ENCODE data around the gene HNMT. TPM values are rescaled to one million over a fixed set of nuclear protein-coding genes. Genes with fewer than 3 reads are reported as not detected.

Gene HNMT
- total and polyA plus RNA-seq, 5 experiments from 2014 or later = 0.11 to 0.46 (median 0.34) TPM; not detected in 2

DNA sequence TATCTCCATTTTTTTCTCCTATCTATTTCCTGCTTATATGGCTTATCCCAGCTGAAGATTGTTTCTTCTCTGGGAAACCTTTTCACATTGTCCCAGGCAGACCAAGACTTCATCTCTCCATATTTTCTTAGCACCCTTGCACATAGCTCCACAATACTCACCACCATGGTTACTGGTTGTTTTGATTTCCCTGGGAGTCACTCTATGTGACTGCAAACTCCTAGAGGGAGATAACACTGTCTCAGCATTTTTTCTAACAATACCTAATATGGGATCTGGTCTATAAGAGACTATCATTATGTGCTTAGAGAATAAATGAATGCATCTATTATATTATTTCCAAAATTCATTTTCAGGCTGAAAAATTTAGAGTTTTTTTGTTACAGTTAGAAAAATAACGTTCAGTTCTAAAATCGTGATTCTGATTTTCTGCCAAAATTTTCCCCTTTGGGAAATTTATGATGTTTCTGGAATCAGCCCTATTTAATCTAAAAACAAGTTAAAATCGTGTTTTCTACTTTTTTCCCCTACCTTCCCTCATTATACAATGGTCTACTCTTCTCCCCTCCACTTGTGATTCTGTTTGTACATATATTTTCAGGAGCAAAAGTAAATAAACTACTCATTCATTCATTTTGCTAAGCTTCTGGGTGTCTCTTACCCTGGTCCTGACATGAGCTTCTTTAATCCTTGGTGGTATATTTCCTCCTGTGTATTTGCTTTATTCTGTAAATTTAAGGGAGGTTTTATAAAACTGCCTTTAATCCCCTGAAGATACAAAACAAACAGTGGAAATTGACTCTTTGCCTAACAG lies 95.4 kb downstream of the HNMT start:
- H3K27me3 Mint-ChIP-seq = peaks cover 0 to 6% (median 0%) of the 10 kb centered on the region in 5 donors
- H3K36me3 Mint-ChIP-seq = no peaks in the 10 kb centered on the region
- H3K4me1 Mint-ChIP-seq = no peaks in the 10 kb centered on the region
- POLR2A ChIA-PET = no interaction called here
- peaks cover 0 to 8% (median 0%) of the 10 kb centered on the region in 9 donors for H3K9me3 Mint-ChIP-seq
- ATAC-seq = no peak
- no peak overlapping the region for H3K4me3 Mint-ChIP-seq
- DNase-seq = no peak
- H3K27ac Mint-ChIP-seq = no peak overlapping the region

DNA sequence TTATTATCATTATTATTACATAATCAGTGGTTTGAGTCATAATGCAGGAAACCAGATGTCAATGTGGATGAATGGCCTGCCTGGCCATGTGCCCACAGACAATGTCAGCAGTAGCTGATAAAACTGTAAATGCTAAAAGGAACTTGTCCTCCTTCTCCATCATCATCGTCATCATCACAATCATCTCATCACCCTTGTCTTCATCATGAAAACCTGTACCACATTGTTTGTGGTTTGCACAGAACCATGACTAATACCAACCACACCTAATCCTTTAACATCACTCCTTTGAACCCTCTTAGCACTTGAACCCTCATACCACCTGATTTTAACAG lies 96.0 kb downstream of the HNMT start:
- H3K36me3 Mint-ChIP-seq = no peaks in the 10 kb centered on the region
- H3K4me3 Mint-ChIP-seq = no peak overlapping the region
- ATAC-seq (no peak), DNase-seq (no peak)
- POLR2A ChIA-PET = no interaction called here
- H3K9me3 Mint-ChIP-seq = peaks cover 0 to 8% (median 0%) of the 10 kb centered on the region in 9 donors
- H3K27ac Mint-ChIP-seq = no peak overlapping the region
- peaks cover 0 to 6% (median 0%) of the 10 kb centered on the region in 5 donors for H3K27me3 Mint-ChIP-seq
- no peaks in the 10 kb centered on the region for H3K4me1 Mint-ChIP-seq

DNA sequence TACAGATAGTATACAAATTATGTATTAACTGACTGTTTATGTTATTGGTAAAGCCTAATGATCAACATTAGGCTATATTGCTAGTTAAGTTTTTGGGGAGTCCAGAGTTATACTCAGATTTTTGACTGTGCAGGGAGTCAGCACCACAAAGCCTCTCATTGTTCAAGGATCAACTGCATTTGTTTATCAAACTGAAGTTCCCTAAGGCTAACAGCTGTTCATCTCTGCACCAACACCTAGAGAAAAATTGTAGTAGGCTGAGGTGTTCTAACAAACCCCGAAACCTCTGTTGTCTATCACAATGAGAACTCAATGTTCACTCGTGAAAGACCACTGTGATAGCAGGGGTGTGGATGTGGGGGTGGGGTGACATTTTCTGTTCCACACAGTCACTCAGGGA lies 97.7 kb downstream of the HNMT start:
- H3K9me3 Mint-ChIP-seq = peaks cover 0 to 8% (median 0%) of the 10 kb centered on the region in 9 donors
- no peaks in the 10 kb centered on the region for H3K4me1 Mint-ChIP-seq
- H3K27me3 Mint-ChIP-seq = peaks cover 0 to 3% (median 0%) of the 10 kb centered on the region in 5 donors
- H3K36me3 Mint-ChIP-seq = no peaks in the 10 kb centered on the region
- no peak overlapping the region for H3K27ac Mint-ChIP-seq
- no peak for DNase-seq
- no peak for ATAC-seq
- H3K4me3 Mint-ChIP-seq = no peak overlapping the region
- POLR2A ChIA-PET = no interaction called here

DNA sequence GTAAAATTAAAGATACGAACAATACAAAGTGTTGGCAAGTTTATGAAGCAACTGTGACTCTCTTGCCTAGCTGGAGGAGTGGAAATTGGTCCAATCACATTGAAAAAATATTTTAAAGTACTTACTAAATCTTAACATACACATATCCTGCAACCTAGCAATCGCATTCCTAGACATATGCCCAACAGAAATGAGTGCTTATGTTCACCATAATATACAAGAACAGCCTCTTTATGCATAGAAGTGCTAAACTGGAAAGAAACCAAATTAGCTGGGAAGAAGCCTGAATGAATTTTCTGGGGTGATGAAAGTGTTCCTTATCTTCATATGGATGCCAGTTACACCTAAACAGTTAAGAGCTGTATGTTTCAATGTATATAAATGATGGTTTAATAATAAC lies 98.9 kb downstream of the HNMT start:
- Mint-ChIP-seq H3K36me3 (no peaks in the 10 kb centered on the region), H3K4me1 (no peaks in the 10 kb centered on the region), H3K9me3 (peaks cover 0 to 8% (median 0%) of the 10 kb centered on the region in 9 donors), H3K27ac (no peak overlapping the region), H3K4me3 (no peak overlapping the region), H3K27me3 (no peaks in the 10 kb centered on the region)
- DNase-seq (no peak), ATAC-seq (no peak)
- POLR2A ChIA-PET = no interaction called here

Data from naive thymus-derived CD8-positive, alpha-beta T cell (primary cell).